Activated naive CD4-positive, alpha-beta T cell treated with anti-CD3 and anti-CD28 coated beads, Interleukin-2, amount 50 U/mL, for 72 hours (primary cell): Measurements from ENCODE around the gene SLC2A4. TPM values are rescaled to one million over a fixed set of nuclear protein-coding genes. Genes with fewer than 3 reads are reported as not detected.
"Not testable (repeated sequence)": the region's sequence is repeated elsewhere in the genome, so short reads cannot be mapped to it uniquely, and the experiment has no call there.

Source experiments
- ATAC-seq, 2 donors: fragments of 150-1000 bp; cut with Tn5 transposase; 2 replicates each; pipeline ENCODE4 v1.10.0; 2021; ENCODE audit warnings: mild to moderate bottlenecking in 2 of 2, moderate library complexity in 2 of 2
- DNase-seq, 2 donors: peaks; one replicate each; pipeline ENCODE4 v3.0.0; 2021 to 2022; ENCODE audit warnings: low spot score in 2 of 2
- H3K27ac Mint-ChIP-seq, 2 donors: one replicate each; pipeline ENCODE4 v1.8.0; 2022; ENCODE audit warnings: mild to moderate bottlenecking in 2 of 2, mixed read lengths in 2 of 2
- H3K36me3 Mint-ChIP-seq, 2 donors: one replicate each; pipeline ENCODE4 v1.8.0; 2022; ENCODE audit warnings: mixed read lengths in 2 of 2
- H3K9me3 Mint-ChIP-seq, 2 donors: one replicate each; pipeline ENCODE4 v1.8.0; 2022; ENCODE audit warnings: mixed read lengths in 2 of 2
- total RNA-seq, 2 donors: library from RNA; stranded (reverse); gene quantifications; one replicate each; pipeline ENCODE4 v1.2.3, GENCODE V29; 2022

Gene SLC2A4
- total RNA-seq, 2 donors from 2014 or later: 0.51 TPM; not detected in 1

- ATAC-seq: peak; percentile 93 to 94
- peaks cover 26% of the 10 kb centered on the region in 2 donors for H3K36me3 Mint-ChIP-seq
- H3K27ac Mint-ChIP-seq: peak within 1 kb of the TSS; percentile 86 to 91
- peak; percentile 77 for DNase-seq
- no peaks in the 10 kb centered on the region for H3K9me3 Mint-ChIP-seq
Measured at GRCh38 chr17:7336240-7337175, 55.0 kb downstream of the SLC2A4 start, which contains the start of gene ACAP1. Gene ACAP1 (plus strand): TSS chr17:7336529. CDS start chr17:7336735, 206 bp downstream.

- H3K36me3 Mint-ChIP-seq: peaks cover 28% of the 10 kb centered on the region in 2 donors
- H3K9me3 Mint-ChIP-seq, ATAC-seq, DNase-seq: not testable (repeated sequence)
- H3K27ac Mint-ChIP-seq: peak overlapping the region in 1 of 2 donors; percentile 91
Measured at GRCh38 chr17:7337600-7337999, 56.1 kb downstream of the SLC2A4 start.

Other genes starting within 250 kb of the SLC2A4 start
- 10 to 100 TPM in 1 of 2 donors, 1 to 10 TPM in 1; 5.0 to 10.5 TPM for gene SLC16A13, start 245.7 kb upstream of the SLC2A4 start, total RNA-seq
- gene SLC16A11, start 237.6 kb upstream of the SLC2A4 start, total RNA-seq: 1 to 10 TPM in 1 of 2 donors, under 1 TPM in 1; 0.30 to 1.1 TPM
- not detected for gene CLEC10A, start 201.5 kb upstream of the SLC2A4 start, total RNA-seq
- not detected for gene ASGR2, start 166.9 kb upstream of the SLC2A4 start, total RNA-seq
- 1 to 10 TPM; 2.0 to 3.9 TPM for gene ASGR1, start 102.3 kb upstream of the SLC2A4 start, total RNA-seq
- 10 to 100 TPM; 20.1 to 27.1 TPM for gene DLG4, start 61.9 kb upstream of the SLC2A4 start, total RNA-seq
- gene ACADVL, start 61.8 kb upstream of the SLC2A4 start, total RNA-seq: 100 to 1,000 TPM; 360 to 445 TPM
- 10 to 100 TPM; 56.2 to 73.4 TPM for gene DVL2, start 47.2 kb upstream of the SLC2A4 start, total RNA-seq
- gene PHF23, start 42.3 kb upstream of the SLC2A4 start, total RNA-seq: 10 to 100 TPM; 25.9 to 52.4 TPM
- gene GABARAP, start 39.3 kb upstream of the SLC2A4 start, total RNA-seq: 100 to 1,000 TPM; 167 to 298 TPM
- 100 to 1,000 TPM; 171 to 179 TPM for gene CTDNEP1, start 30.0 kb upstream of the SLC2A4 start, total RNA-seq
- 10 to 100 TPM; 45.6 to 62.3 TPM for gene ELP5, start 29.5 kb upstream of the SLC2A4 start, total RNA-seq
- gene CLDN7, start 19.2 kb upstream of the SLC2A4 start, total RNA-seq: 1 to 10 TPM in 1 of 2 donors, under 1 TPM in 1; 0.55 to 1.5 TPM
- 1 to 10 TPM in 1 of 2 donors, under 1 TPM in 1; 0.18 to 1.7 TPM for gene YBX2, start 12.9 kb downstream of the SLC2A4 start, total RNA-seq
- gene EIF5A, start 25.9 kb downstream of the SLC2A4 start, total RNA-seq: 100 to 1,000 TPM; 493 to 836 TPM
- gene GPS2, start 33.6 kb downstream of the SLC2A4 start, total RNA-seq: 10 to 100 TPM; 36.3 to 48.6 TPM
- 10 to 100 TPM; 24.8 to 32.7 TPM for gene NEURL4, start 47.6 kb downstream of the SLC2A4 start, total RNA-seq
- 100 to 1,000 TPM; 400 to 610 TPM for gene ACAP1, start 54.8 kb downstream of the SLC2A4 start, total RNA-seq
- gene KCTD11, start 70.4 kb downstream of the SLC2A4 start, total RNA-seq: 10 to 100 TPM in 1 of 2 donors, 1 to 10 TPM in 1; 3.6 to 10.1 TPM
- under 1 TPM in 1 of 2 donors, not detected in 1; 0.21 TPM for gene TMEM95, start 73.4 kb downstream of the SLC2A4 start, total RNA-seq
- gene TNK1, start 99.4 kb downstream of the SLC2A4 start, total RNA-seq: 1 to 10 TPM; 2.7 to 5.3 TPM
- 10 to 100 TPM; 58.2 to 77.5 TPM for gene PLSCR3, start 112.8 kb downstream of the SLC2A4 start, total RNA-seq
- gene TMEM256, start 122.4 kb downstream of the SLC2A4 start, total RNA-seq: 100 to 1,000 TPM in 1 of 2 donors, 10 to 100 TPM in 1; 78.9 to 114 TPM
- gene NLGN2, start 126.1 kb downstream of the SLC2A4 start, total RNA-seq: 10 to 100 TPM; 14.5 to 15.8 TPM
- not detected for gene SPEM1, start 138.6 kb downstream of the SLC2A4 start, total RNA-seq
- gene SPEM2, start 143.9 kb downstream of the SLC2A4 start, total RNA-seq: under 1 TPM in 1 of 2 donors, not detected in 1; 0.14 TPM
- not detected for gene SPEM3, start 147.1 kb downstream of the SLC2A4 start, total RNA-seq
- 10 to 100 TPM in 1 of 2 donors, 1 to 10 TPM in 1; 9.2 to 13.2 TPM for gene TMEM102, start 153.7 kb downstream of the SLC2A4 start, total RNA-seq
- 10 to 100 TPM in 1 of 2 donors, 1 to 10 TPM in 1; 2.6 to 35.5 TPM for gene FGF11, start 157.8 kb downstream of the SLC2A4 start, total RNA-seq
- 10 to 100 TPM; 12.1 to 17.6 TPM for gene CHRNB1, start 163.3 kb downstream of the SLC2A4 start, total RNA-seq
- gene ZBTB4, start 197.9 kb downstream of the SLC2A4 start, total RNA-seq: 10 to 100 TPM; 21.8 to 26.5 TPM
- not detected for gene SLC35G6, start 199.7 kb downstream of the SLC2A4 start, total RNA-seq
- gene POLR2A, start 202.6 kb downstream of the SLC2A4 start, total RNA-seq: 100 to 1,000 TPM; 280 to 333 TPM